ENCODE results near the gene NEURL1B. TPM values are rescaled to one million over a fixed set of nuclear protein-coding genes. Genes with fewer than 3 reads are reported as not detected.

Gene NEURL1B
- total and polyA plus RNA-seq, 12 donors, result 9.8 to 99.9 (median 41.5) TPM

DNA sequence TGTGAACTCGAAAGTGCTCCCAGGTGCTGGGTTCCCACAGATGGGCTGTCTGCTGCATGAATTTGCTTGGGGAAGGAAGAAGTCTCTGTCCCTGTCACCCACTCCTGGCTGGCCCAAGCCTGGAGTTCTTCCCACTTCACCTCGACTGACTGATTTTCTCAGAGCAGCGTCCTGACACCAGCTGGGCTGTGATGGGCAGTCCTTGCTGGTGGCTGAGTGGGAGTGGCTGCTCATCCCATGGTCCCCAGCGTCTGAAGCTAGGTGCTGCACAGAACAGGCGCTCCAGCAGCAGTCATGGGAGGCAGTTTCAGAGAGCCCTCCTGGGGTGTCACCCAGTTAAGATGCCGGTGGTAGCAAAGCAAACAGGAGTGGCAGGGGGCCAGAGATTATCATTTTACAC, 10.1 kb upstream of the NEURL1B start:
- Histone ChIP-seq H3K27me3 (no peaks in the 10 kb centered on the region), H3K27ac (no peak overlapping the region), H3K36me3 (replicated peaks in 1 of 2) (no peaks in the 10 kb centered on the region), H3K4me3 (no peak overlapping the region), H3K4me1 (replicated peaks in 1 of 2) (no peaks in the 10 kb centered on the region), H3K9me3 (replicated peaks in 1 of 3) (no peaks in the 10 kb centered on the region)
- TF ChIP-seq POLR2A (IDR thresholded peaks at IDR 0.05), result no peak
- TF ChIP-seq CTCF (IDR thresholded peaks at IDR 0.05), result no peak
- intact Hi-C loops (cut with DNase I), result no loop called here
- DNase-seq, result no peak
- 78 to 84% (median 80%) methylated on average over 6 of the region's 6 CpGs for WGBS, 4 donors

DNA sequence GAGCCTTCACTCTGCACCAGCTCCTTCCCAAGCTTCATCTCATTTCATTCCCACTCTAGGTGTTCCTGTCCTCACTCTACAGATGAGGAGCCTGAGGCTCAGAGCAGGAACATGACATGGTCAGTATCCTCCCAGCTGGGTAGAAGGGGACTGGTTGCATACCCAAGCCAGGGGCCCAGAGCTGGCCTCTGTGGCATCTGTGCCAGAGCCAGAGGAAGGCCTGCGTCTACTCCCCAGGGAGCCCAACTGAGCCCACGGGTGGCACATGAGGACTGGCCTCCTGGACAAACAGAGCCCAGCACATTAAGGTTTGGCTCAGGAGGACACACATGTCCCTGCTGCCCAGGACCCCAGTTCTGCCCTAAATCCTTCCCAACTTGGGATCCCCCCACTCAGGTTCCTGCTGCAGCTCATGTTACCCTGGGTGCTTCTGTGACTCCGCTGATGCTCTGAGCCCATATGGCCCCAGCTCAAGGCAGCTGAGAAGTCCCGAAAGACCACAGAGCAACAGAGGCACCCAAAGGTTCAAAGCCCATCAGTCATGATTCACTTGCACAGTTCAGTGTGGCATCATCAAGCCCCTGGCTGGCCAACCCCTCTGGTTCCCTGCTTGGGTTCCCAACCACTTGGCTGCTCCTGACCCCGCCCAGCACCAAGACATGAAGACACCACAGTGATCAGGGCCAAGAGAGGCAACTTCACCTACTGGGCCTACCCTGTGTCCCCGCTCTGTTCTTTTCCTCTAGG, 8.5 kb upstream of the NEURL1B start:
- no peak overlapping the region for H3K4me3 ChIP-seq
- H3K4me1 ChIP-seq (replicated peaks in 1 of 2), result no peaks in the 10 kb centered on the region
- 90 to 96% (median 94%) methylated on average over 4 to 6 of the region's 6 CpGs for WGBS, 4 donors
- intact Hi-C loops (cut with DNase I), result no loop called here
- H3K36me3 ChIP-seq (replicated peaks in 1 of 2), result no peaks in the 10 kb centered on the region
- DNase-seq, result no peak
- H3K9me3 ChIP-seq (replicated peaks in 1 of 3), result no peaks in the 10 kb centered on the region
- H3K27me3 ChIP-seq, result no peaks in the 10 kb centered on the region
- TF ChIP-seq POLR2A (IDR thresholded peaks at IDR 0.05) (no peak), CTCF (IDR thresholded peaks at IDR 0.05) (no peak)
- H3K27ac ChIP-seq, result no peak overlapping the region

- Histone ChIP-seq H3K27ac (no peak overlapping the region), H3K4me3 (no peak overlapping the region), H3K27me3 (no peaks in the 10 kb centered on the region), H3K4me1 (replicated peaks in 1 of 2) (no peaks in the 10 kb centered on the region), H3K36me3 (replicated peaks in 1 of 2) (no peaks in the 10 kb centered on the region), H3K9me3 (replicated peaks in 1 of 3) (no peaks in the 10 kb centered on the region)
- intact Hi-C loops (cut with DNase I), result no loop called here
- TF ChIP-seq CTCF (IDR thresholded peaks at IDR 0.05) (no peak), POLR2A (IDR thresholded peaks at IDR 0.05) (no peak)
- no peak for DNase-seq
- 86 to 97% (median 91%) methylated on average over 2 to 3 of the region's 3 CpGs for WGBS, 4 donors
Measured at GRCh38 chr5:172633403-172633970, 7.6 kb upstream of the NEURL1B start.

GRCh38 chr5:172634106-172634899, 6.8 kb upstream of the NEURL1B start:
- Histone ChIP-seq H3K27ac (no peak overlapping the region), H3K4me1 (replicated peaks in 1 of 2) (no peaks in the 10 kb centered on the region), H3K27me3 (no peaks in the 10 kb centered on the region), H3K9me3 (replicated peaks in 1 of 3) (no peaks in the 10 kb centered on the region), H3K36me3 (replicated peaks in 1 of 2) (no peaks in the 10 kb centered on the region), H3K4me3 (no peak overlapping the region)
- TF ChIP-seq POLR2A (IDR thresholded peaks at IDR 0.05) (no peak), CTCF (IDR thresholded peaks at IDR 0.05) (no peak)
- DNase-seq, result no peak
- 84 to 94% (median 87%) methylated on average over 2 to 4 of the region's 4 CpGs for WGBS, 4 donors
- intact Hi-C loops (cut with DNase I), result no loop called here
